Natural killer cell (primary cell): ENCODE data around the gene CTDSP1. TPM values are rescaled to one million over a fixed set of nuclear protein-coding genes. Genes with fewer than 3 reads are reported as not detected.

Source experiments
- ATAC-seq, 3 donors: fragments of 150-1000 bp in 2 of 3; fragments of 200-7000 bp in 1 of 3; cut with Tn5 transposase; 1 replicate in 1 of 3; 2 replicates in 2 of 3; pipeline ENCODE4 v1.10.0; 2021; ENCODE audit warnings: mild to moderate bottlenecking in 2 of 3, moderate library complexity in 2 of 3
- DNase-seq, 2 donors: peaks; one replicate each; pipeline versions ENCODE4 v3.0.0 to v3.0.0-alpha.2; 2013 to 2021; ENCODE audit warnings: mixed read lengths in 1 of 2
- H3K27ac ChIP-seq: one replicate; pipeline ENCODE4 v1.5.1; 2013; ENCODE audit warnings: mild to moderate bottlenecking, low read length
- H3K27me3 ChIP-seq: one replicate; pipeline ENCODE4 v1.6.1; 2013; ENCODE audit warnings: low read length; ENCODE audit not compliant: control insufficient read depth, insufficient read depth
- H3K36me3 ChIP-seq: one replicate; pipeline ENCODE4 v1.6.1; 2013; ENCODE audit warnings: low read length; ENCODE audit not compliant: control insufficient read depth, insufficient read depth
- H3K4me1 ChIP-seq: one replicate; pipeline ENCODE4 v1.6.1; 2013; ENCODE audit warnings: low read length; ENCODE audit not compliant: control insufficient read depth, insufficient read depth
- H3K4me3 ChIP-seq: one replicate; pipeline ENCODE4 v1.5.1; 2013; ENCODE audit warnings: low read length
- H3K9me3 ChIP-seq: one replicate; pipeline ENCODE4 v1.6.1; 2013; ENCODE audit warnings: low read length; ENCODE audit not compliant: control insufficient read depth, insufficient read depth
- H3K27ac Mint-ChIP-seq, 2 donors: one replicate each; pipeline ENCODE4 v1.8.0; 2022; ENCODE audit warnings: mild to moderate bottlenecking in 2 of 2, mixed read lengths in 2 of 2, moderate library complexity in 1 of 2
- H3K27me3 Mint-ChIP-seq, 2 donors: one replicate each; pipeline ENCODE4 v1.8.0; 2022; ENCODE audit warnings: low read depth in 2 of 2, mixed read lengths in 2 of 2
- H3K36me3 Mint-ChIP-seq: one replicate; pipeline ENCODE4 v1.8.0; 2022; ENCODE audit warnings: mixed read lengths
- H3K4me1 Mint-ChIP-seq, 2 donors: one replicate each; pipeline ENCODE4 v1.8.0; 2022; ENCODE audit warnings: mixed read lengths in 2 of 2
- H3K4me3 Mint-ChIP-seq: one replicate; pipeline ENCODE4 v1.8.0; 2022; ENCODE audit warnings: mild to moderate bottlenecking, moderate library complexity, mixed read lengths
- H3K9me3 Mint-ChIP-seq, 2 donors: one replicate each; pipeline ENCODE4 v1.8.0; 2022; ENCODE audit warnings: mixed read lengths in 2 of 2
- CTCF ChIP-seq: fragments of 200-600 bp; IDR thresholded peaks from one replicate; pipeline ENCODE4 v1.8.0; 2022; ENCODE audit warnings: antibody characterized with exemption
- WGBS: methylation state at CpG from one replicate; pipeline ENCODE4 v1.1.7; 2013; ENCODE audit warnings: missing lambda C conversion rate; ENCODE audit not compliant: insufficient coverage; 5-methylcytosine and 5-hydroxymethylcytosine counted together
- intact Hi-C: fragments of 100-400 bp; cut with micrococcal nuclease; formaldehyde crosslinking; loops from one replicate; pipeline ENCODE4 v1.14.2; 2022
- total RNA-seq, 4 donors: library from RNA; stranded (reverse); fragments of 120-200 nt in 1 of 4; gene quantifications; one replicate each; pipeline versions ENCODE4 v1.2.3 to v1.2.4, GENCODE V29; 2013 to 2022

The CTDSP1 gene
- total RNA-seq, 3 donors from 2014 or later (not counting 1 experiment from before 2014, with no cell fraction given), result 223 to 273 (median 228) TPM

- H3K36me3 Mint-ChIP-seq, result no peaks in the 10 kb centered on the region
- Histone ChIP-seq H3K27me3 (no peaks in the 10 kb centered on the region), H3K27ac (no peak overlapping the region), H3K4me1 (peaks cover 66% of the 10 kb centered on the region), H3K9me3 (no peaks in the 10 kb centered on the region), H3K4me3 (no peak overlapping the region), H3K36me3 (no peaks in the 10 kb centered on the region)
- no peaks in the 10 kb centered on the region for H3K27me3 Mint-ChIP-seq
- intact Hi-C loops, result no loop called here
- H3K4me3 Mint-ChIP-seq, result no peak overlapping the region
- WGBS, result 96% methylated on average over 4 of the region's 5 CpGs
- H3K4me1 Mint-ChIP-seq, result peaks cover 35 to 57% of the 10 kb centered on the region in 2 donors
- H3K9me3 Mint-ChIP-seq, result no peaks in the 10 kb centered on the region
- TF ChIP-seq CTCF, result no peak
- no peak overlapping the region for H3K27ac Mint-ChIP-seq
- DNase-seq (no peak), ATAC-seq (no peak)
Measured at GRCh38 chr2:218392459-218392858, 7.2 kb upstream of the CTDSP1 start.

GRCh38 chr2:218392891-218393462, 6.7 kb upstream of the CTDSP1 start:
- peaks cover 38 to 61% of the 10 kb centered on the region in 2 donors for H3K4me1 Mint-ChIP-seq
- 85% methylated on average over 16 of the region's 16 CpGs for WGBS
- no peak for TF ChIP-seq CTCF
- intact Hi-C loops, result no loop called here
- Histone ChIP-seq H3K9me3 (no peaks in the 10 kb centered on the region), H3K27me3 (no peaks in the 10 kb centered on the region), H3K4me1 (peaks cover 66% of the 10 kb centered on the region), H3K36me3 (no peaks in the 10 kb centered on the region), H3K27ac (no peak overlapping the region), H3K4me3 (no peak overlapping the region)
- H3K27ac Mint-ChIP-seq, result peak overlapping the region in 1 of 2 donors; percentile 98
- peak overlapping the region; percentile 45 for H3K4me3 Mint-ChIP-seq
- ATAC-seq, result no peak
- DNase-seq, result no peak
- H3K36me3 Mint-ChIP-seq, result no peaks in the 10 kb centered on the region
- no peaks in the 10 kb centered on the region for H3K27me3 Mint-ChIP-seq
- no peaks in the 10 kb centered on the region for H3K9me3 Mint-ChIP-seq

GRCh38 chr2:218393750-218394290, 5.8 kb upstream of the CTDSP1 start:
- intact Hi-C loops, result no loop called here
- H3K9me3 ChIP-seq, result no peaks in the 10 kb centered on the region
- peak; percentile 36 to 66 for DNase-seq
- Mint-ChIP-seq H3K9me3 (no peaks in the 10 kb centered on the region), H3K36me3 (no peaks in the 10 kb centered on the region), H3K4me3 (peak overlapping the region; percentile 45), H3K27ac (peak overlapping the region in 1 of 2 donors; percentile 98), H3K4me1 (peaks cover 43 to 64% of the 10 kb centered on the region in 2 donors), H3K27me3 (no peaks in the 10 kb centered on the region)
- WGBS, result 43% methylated on average over 8 of the region's 8 CpGs
- no peak for ATAC-seq
- H3K36me3 ChIP-seq, result no peaks in the 10 kb centered on the region
- TF ChIP-seq CTCF, result no peak
- H3K27me3 ChIP-seq, result no peaks in the 10 kb centered on the region
- no peak overlapping the region for H3K4me3 ChIP-seq
- H3K4me1 ChIP-seq, result peaks cover 72% of the 10 kb centered on the region
- peak overlapping the region; percentile 5 for H3K27ac ChIP-seq
